ENCODE measurements around the gene CLCN6. TPM values are rescaled to one million over a fixed set of nuclear protein-coding genes. Genes with fewer than 3 reads are reported as not detected.

The CLCN6 gene
- total and polyA plus RNA-seq, 2 donors (not counting 1 experiment from before 2014, with no cell fraction given) = 35.0 to 99.8 TPM

DNA sequence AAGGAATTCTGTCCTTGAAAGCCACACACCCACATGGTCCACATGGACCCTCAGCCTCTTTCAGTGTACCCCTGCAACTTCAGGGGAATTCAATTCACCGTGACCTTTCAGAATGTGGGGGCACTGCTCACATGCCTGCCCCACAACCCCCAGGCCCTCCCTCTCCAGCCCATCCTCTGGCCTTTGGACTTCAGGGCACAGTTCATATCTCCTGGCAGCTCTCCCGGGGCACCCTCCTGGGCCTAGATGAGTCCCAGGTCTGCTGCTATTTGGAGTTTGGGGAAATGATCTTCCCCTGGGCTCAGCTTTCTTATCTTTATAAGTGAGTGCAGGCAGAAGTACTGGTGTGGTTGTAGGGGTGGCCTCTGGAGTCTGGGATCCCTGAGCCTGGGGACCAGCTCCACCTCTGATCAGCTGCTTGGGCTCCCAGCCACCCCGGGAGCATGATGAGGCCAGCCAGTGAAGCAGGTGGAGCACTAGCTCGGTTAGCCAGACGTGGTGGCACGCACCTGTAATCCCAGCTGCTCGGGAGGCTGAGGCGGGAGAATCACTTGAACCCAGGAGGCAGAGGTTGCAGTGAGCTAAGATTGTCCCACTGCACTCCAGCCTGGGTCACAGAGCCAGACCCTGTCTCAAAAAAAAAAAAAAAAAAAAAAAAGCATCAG is 28.2 kb upstream of the CLCN6 start:
- DNase-seq (no peak), ATAC-seq (ENCODE audit: low read depth) (no peak)
- Histone ChIP-seq H3K9ac (ENCODE audit: low read length) (no peak overlapping the region), H4K20me1 (ENCODE audit: control insufficient read depth, insufficient read depth, low read length, poor library complexity, severe bottlenecking) (no peaks in the 10 kb centered on the region), H3K27ac (ENCODE audit: low read length in 2 of 2) (no peak overlapping the region), H3K4me1 (ENCODE audit: control insufficient read depth in 2 of 2, insufficient read depth in 2 of 2, low read length in 2 of 2) (no peaks in the 10 kb centered on the region), H3K79me2 (ENCODE audit: control insufficient read depth, insufficient read depth, low read length) (no peaks in the 10 kb centered on the region), H3K4me2 (replicated peaks; ENCODE audit: low read depth, low read length, poor library complexity, severe bottlenecking) (no peak overlapping the region), H3K36me3 (replicated peaks in 1 of 2; ENCODE audit: control extremely low read depth in 1 of 2, control insufficient read depth in 1 of 2, extremely low read depth in 1 of 2, insufficient read depth in 2 of 2, low read length in 1 of 2) (no peaks in the 10 kb centered on the region), H2AFZ (ENCODE audit: insufficient read depth, low read depth, low read length, poor library complexity, severe bottlenecking) (no peak overlapping the region), H3K4me3 (ENCODE audit: control extremely low read depth in 1 of 5, extremely low read depth in 1 of 5, insufficient read depth in 1 of 5, low read depth in 2 of 5, low read length in 4 of 5) (no peak overlapping the region), H3K27me3 (replicated peaks in 1 of 4; ENCODE audit: control extremely low read depth in 1 of 4, control insufficient read depth in 3 of 4, insufficient read depth in 4 of 4, low read length in 3 of 4) (no peaks in the 10 kb centered on the region), H3K9me3 (ENCODE audit: control extremely low read depth in 1 of 3, control insufficient read depth in 2 of 3, insufficient read depth in 1 of 3, low read length in 2 of 3) (no peaks in the 10 kb centered on the region)
- intact Hi-C loops (cut with micrococcal nuclease) = no loop called here
- Mint-ChIP-seq H3K27me3 (peaks cover 6% of the 10 kb centered on the region), H3K9me3 (ENCODE audit: insufficient read depth) (no peaks in the 10 kb centered on the region), H3K4me3 (no peak overlapping the region), H3K27ac (no peak overlapping the region), H3K4me1 (no peaks in the 10 kb centered on the region)
- CTCF ChIA-PET = interaction anchor here (0.7 kb wide), 1 partner anchor 76 kb away, joined by 3 read pairs; no protein-coding TSS in a partner anchor
- POLR2A ChIA-PET = no interaction called here
- 93% methylated on average over 7 of the region's 8 CpGs for WGBS (ENCODE audit: insufficient coverage)
- no peak for TF ChIP-seq CTCF (IDR thresholded peaks at IDR 0.05)
- TF ChIP-seq EZH2 (IDR thresholded peaks at IDR 0.05; ENCODE audit: borderline replicate concordance, insufficient read depth, low read depth, low read length, poor library complexity, severe bottlenecking) = no peak

DNA sequence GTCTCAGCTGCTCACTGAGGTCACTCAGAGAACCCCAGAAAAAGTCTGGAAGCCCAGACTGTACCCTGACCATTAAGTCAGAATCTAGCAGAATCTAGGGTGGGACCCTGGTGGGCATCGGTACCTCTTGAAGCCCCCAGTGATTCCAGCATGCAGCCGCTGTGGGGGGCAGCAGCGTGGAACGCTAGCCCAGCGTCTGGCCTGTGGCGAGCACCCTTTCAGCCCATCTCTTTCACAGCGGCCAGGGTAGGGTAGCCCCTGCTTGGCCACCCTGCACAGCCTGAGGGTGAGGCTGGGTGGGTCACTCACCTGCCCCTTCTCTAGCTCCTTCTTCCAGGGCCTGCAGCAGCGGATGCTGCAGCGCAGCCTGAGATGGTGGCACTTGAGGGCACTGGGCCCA is 27.7 kb upstream of the CLCN6 start:
- H2AFZ ChIP-seq (ENCODE audit: insufficient read depth, low read depth, low read length, poor library complexity, severe bottlenecking) = no peak overlapping the region
- H3K4me3 ChIP-seq (ENCODE audit: control extremely low read depth in 1 of 5, extremely low read depth in 1 of 5, insufficient read depth in 1 of 5, low read depth in 2 of 5, low read length in 4 of 5) = no peak overlapping the region
- intact Hi-C loops (cut with micrococcal nuclease) = no loop called here
- no peaks in the 10 kb centered on the region for H3K27me3 ChIP-seq (replicated peaks in 1 of 4; ENCODE audit: control extremely low read depth in 1 of 4, control insufficient read depth in 3 of 4, insufficient read depth in 4 of 4, low read length in 3 of 4)
- Mint-ChIP-seq H3K27ac (no peak overlapping the region), H3K27me3 (peaks cover 6% of the 10 kb centered on the region), H3K4me1 (peaks cover 1% of the 10 kb centered on the region), H3K9me3 (ENCODE audit: insufficient read depth) (no peaks in the 10 kb centered on the region), H3K4me3 (no peak overlapping the region)
- DNase-seq (no peak), ATAC-seq (ENCODE audit: low read depth) (no peak)
- no peak overlapping the region for H3K9ac ChIP-seq (ENCODE audit: low read length)
- ChIA-PET POLR2A (no interaction called here), CTCF (interaction anchor here (0.7 kb wide), 1 partner anchor 77 kb away, joined by 3 read pairs; no protein-coding TSS in a partner anchor)
- TF ChIP-seq CTCF (IDR thresholded peaks at IDR 0.05) = no peak
- no peak for TF ChIP-seq EZH2 (IDR thresholded peaks at IDR 0.05; ENCODE audit: borderline replicate concordance, insufficient read depth, low read depth, low read length, poor library complexity, severe bottlenecking)
- H3K79me2 ChIP-seq (ENCODE audit: control insufficient read depth, insufficient read depth, low read length) = no peaks in the 10 kb centered on the region
- H3K4me2 ChIP-seq (replicated peaks; ENCODE audit: low read depth, low read length, poor library complexity, severe bottlenecking) = no peak overlapping the region
- no peaks in the 10 kb centered on the region for H3K9me3 ChIP-seq (ENCODE audit: control extremely low read depth in 1 of 3, control insufficient read depth in 2 of 3, insufficient read depth in 1 of 3, low read length in 2 of 3)
- 90% methylated on average over 9 of the region's 9 CpGs for WGBS (ENCODE audit: insufficient coverage)
- no peaks in the 10 kb centered on the region for H3K4me1 ChIP-seq (ENCODE audit: control insufficient read depth in 2 of 2, insufficient read depth in 2 of 2, low read length in 2 of 2)
- no peak overlapping the region for H3K27ac ChIP-seq (ENCODE audit: low read length in 2 of 2)
- no peaks in the 10 kb centered on the region for H4K20me1 ChIP-seq (ENCODE audit: control insufficient read depth, insufficient read depth, low read length, poor library complexity, severe bottlenecking)
- H3K36me3 ChIP-seq (replicated peaks in 1 of 2; ENCODE audit: control extremely low read depth in 1 of 2, control insufficient read depth in 1 of 2, extremely low read depth in 1 of 2, insufficient read depth in 2 of 2, low read length in 1 of 2) = no peaks in the 10 kb centered on the region

All from B cell (primary cell).